KMS-11 (cell line): ENCODE results near the gene GABRA1.

Experiments
- H2AFZ ChIP-seq: fragments of 200-600 bp; sonication (generic); 2 replicates; pipeline ENCODE4 v1.6.1; 2016; ENCODE audit warnings: antibody characterized with exemption, mixed run types, low read depth
- H3K27ac ChIP-seq: fragments of 200-600 bp; sonication (generic); 2 replicates; pipeline ENCODE4 v1.6.1; 2016; ENCODE audit warnings: mild to moderate bottlenecking, mixed run types
- H3K27me3 ChIP-seq: fragments of 200-600 bp; sonication (generic); 2 replicates; pipeline ENCODE4 v1.6.1; 2017; ENCODE audit warnings: mild to moderate bottlenecking, low read depth, mixed run types, moderate library complexity; ENCODE audit not compliant: insufficient read depth
- H3K36me3 ChIP-seq: fragments of 200-600 bp; sonication (generic); 2 replicates; pipeline ENCODE4 v1.6.1; 2017; ENCODE audit warnings: mild to moderate bottlenecking, mixed run types; ENCODE audit not compliant: insufficient read depth
- H3K4me1 ChIP-seq: fragments of 200-600 bp; sonication (generic); 2 replicates; pipeline ENCODE4 v1.6.1; 2016; ENCODE audit warnings: mild to moderate bottlenecking, low read depth, mixed run types; ENCODE audit not compliant: poor library complexity, severe bottlenecking
- H3K4me2 ChIP-seq: fragments of 200-600 bp; sonication (generic); 2 replicates; pipeline ENCODE4 v1.7.0; 2016; ENCODE audit warnings: mild to moderate bottlenecking, mixed run types
- H3K4me3 ChIP-seq: fragments of 200-600 bp; sonication (generic); IDR thresholded peaks from 2 replicates; pipeline ENCODE4 v1.6.1; 2017; ENCODE audit warnings: low read depth, low read length, mixed read lengths; ENCODE audit not compliant: insufficient read depth
- H3K79me2 ChIP-seq: fragments of 200-600 bp; sonication (generic); 2 replicates; pipeline ENCODE4 v1.6.1; 2016; ENCODE audit warnings: low read depth, mixed run types; ENCODE audit not compliant: insufficient read depth
- H3K9ac ChIP-seq: fragments of 200-600 bp; sonication (generic); 2 replicates; pipeline ENCODE4 v1.6.1; 2016; ENCODE audit warnings: mild to moderate bottlenecking, mixed run types
- H4K20me1 ChIP-seq: fragments of 200-600 bp; sonication (generic); 2 replicates; pipeline ENCODE4 v1.6.1; 2016; ENCODE audit warnings: mild to moderate bottlenecking, mixed run types; ENCODE audit not compliant: insufficient read depth
- TF ChIP-seq, protein P1 (sequence below): fragments of 200-600 bp; sonication (generic); conservative IDR thresholded peaks from 2 replicates; pipeline ENCODE4 v1.6.1; 2017; ENCODE audit warnings: low read depth, mild to moderate bottlenecking, antibody characterized with exemption, low read length, moderate library complexity, mixed read lengths

Gene GABRA1

DNA sequence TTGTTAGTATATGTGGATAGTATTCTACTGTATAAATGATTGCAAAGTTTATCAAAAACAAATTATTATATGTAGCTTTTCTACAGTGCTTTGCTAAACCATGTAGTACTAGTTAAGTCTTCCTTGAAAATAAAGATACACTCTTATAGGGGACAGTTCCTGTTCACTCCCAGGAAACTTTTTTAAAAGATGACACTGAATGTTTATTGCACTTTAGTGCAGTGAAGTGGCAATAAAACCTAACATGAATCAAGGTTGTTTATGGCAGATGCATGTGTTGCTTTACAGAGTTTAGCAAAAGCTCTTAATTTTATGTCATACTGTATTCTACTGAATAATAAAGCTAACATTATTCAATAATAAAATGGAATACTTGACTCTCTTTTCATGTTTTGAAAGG, 51.7 kb downstream of the GABRA1 start:
- H3K9ac ChIP-seq: no peak overlapping the region
- TF ChIP-seq, protein P1, sequence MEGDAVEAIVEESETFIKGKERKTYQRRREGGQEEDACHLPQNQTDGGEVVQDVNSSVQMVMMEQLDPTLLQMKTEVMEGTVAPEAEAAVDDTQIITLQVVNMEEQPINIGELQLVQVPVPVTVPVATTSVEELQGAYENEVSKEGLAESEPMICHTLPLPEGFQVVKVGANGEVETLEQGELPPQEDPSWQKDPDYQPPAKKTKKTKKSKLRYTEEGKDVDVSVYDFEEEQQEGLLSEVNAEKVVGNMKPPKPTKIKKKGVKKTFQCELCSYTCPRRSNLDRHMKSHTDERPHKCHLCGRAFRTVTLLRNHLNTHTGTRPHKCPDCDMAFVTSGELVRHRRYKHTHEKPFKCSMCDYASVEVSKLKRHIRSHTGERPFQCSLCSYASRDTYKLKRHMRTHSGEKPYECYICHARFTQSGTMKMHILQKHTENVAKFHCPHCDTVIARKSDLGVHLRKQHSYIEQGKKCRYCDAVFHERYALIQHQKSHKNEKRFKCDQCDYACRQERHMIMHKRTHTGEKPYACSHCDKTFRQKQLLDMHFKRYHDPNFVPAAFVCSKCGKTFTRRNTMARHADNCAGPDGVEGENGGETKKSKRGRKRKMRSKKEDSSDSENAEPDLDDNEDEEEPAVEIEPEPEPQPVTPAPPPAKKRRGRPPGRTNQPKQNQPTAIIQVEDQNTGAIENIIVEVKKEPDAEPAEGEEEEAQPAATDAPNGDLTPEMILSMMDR: no peak
- H3K4me3 ChIP-seq: no peak overlapping the region
- no peak overlapping the region for H3K4me2 ChIP-seq
- no peak overlapping the region for H3K27ac ChIP-seq
- no peaks in the 10 kb centered on the region for H3K27me3 ChIP-seq
- H3K79me2 ChIP-seq: no peaks in the 10 kb centered on the region
- H4K20me1 ChIP-seq: no peaks in the 10 kb centered on the region
- no peak overlapping the region for H2AFZ ChIP-seq
- H3K4me1 ChIP-seq: no peaks in the 10 kb centered on the region
- no peaks in the 10 kb centered on the region for H3K36me3 ChIP-seq

DNA sequence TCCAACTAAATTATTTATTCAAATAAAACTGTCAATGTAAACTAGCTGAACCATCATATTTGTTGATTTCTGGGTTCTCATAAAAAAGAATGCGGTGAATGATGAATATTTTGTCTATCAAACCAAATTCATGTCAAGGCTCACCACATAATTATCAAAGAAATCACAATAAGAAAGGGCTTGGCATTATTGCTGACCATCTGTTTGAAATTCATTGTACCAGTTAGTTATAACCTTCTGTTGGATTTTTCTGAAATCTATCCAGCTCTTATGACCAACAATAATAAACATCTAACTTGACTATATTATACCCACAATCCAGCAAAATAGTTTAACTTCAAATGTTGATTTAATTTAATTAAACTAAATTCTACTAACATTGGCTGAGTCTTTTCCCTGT, 53.1 kb downstream of the GABRA1 start:
- H3K27me3 ChIP-seq: no peaks in the 10 kb centered on the region
- H3K9ac ChIP-seq: no peak overlapping the region
- H3K4me1 ChIP-seq: no peaks in the 10 kb centered on the region
- no peaks in the 10 kb centered on the region for H3K79me2 ChIP-seq
- H3K4me3 ChIP-seq: no peak overlapping the region
- no peak overlapping the region for H3K27ac ChIP-seq
- H2AFZ ChIP-seq: no peak overlapping the region
- no peaks in the 10 kb centered on the region for H4K20me1 ChIP-seq
- H3K4me2 ChIP-seq: no peak overlapping the region
- TF ChIP-seq, protein P1: no peak
- no peaks in the 10 kb centered on the region for H3K36me3 ChIP-seq

DNA sequence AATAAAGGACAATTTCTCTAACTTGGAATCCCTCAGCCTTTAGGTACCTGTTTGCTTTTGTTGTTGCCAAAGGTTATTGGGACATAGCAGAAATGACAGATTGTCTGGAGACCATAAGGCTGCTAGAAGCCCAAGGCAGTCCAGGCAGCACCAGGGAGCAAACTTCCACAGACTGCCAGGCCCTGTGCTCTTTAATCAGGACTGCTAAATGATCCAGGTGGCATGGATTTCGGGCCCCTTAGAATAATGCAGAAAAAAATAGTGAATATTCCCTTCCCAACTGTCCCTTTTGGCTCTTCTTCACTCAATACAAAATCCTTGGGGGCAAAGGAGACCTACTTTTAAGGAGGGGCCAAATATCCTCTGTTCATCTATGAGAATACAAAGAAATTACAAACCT, 73.9 kb downstream of the GABRA1 start:
- Histone ChIP-seq H3K9ac (no peak overlapping the region), H3K4me3 (no peak overlapping the region), H3K4me1 (no peaks in the 10 kb centered on the region), H3K79me2 (no peaks in the 10 kb centered on the region), H4K20me1 (no peaks in the 10 kb centered on the region), H3K4me2 (no peak overlapping the region), H3K27me3 (no peaks in the 10 kb centered on the region), H3K27ac (no peak overlapping the region), H2AFZ (no peak overlapping the region), H3K36me3 (no peaks in the 10 kb centered on the region)
- TF ChIP-seq, protein P1: no peak

DNA sequence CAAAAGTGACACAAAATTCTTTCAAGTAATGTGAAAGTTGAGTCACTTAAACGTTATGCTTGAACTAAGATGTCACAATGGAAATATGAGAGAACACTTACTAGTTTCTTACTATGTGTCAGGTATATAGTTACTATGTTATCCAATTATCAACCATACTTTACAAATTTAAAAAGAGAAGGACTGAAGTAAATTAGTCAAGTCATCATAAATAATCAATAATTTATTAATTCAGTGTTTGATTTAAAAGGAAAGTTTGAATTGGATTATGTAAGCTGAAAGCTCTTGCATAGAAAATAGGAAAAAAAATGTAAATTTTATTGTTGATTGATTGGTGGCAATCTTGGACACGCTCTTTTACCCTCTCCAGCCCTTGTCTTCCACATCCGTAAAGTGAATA, 76.3 kb downstream of the GABRA1 start:
- Histone ChIP-seq H2AFZ (no peak overlapping the region), H3K9ac (no peak overlapping the region), H4K20me1 (no peaks in the 10 kb centered on the region), H3K36me3 (no peaks in the 10 kb centered on the region), H3K79me2 (no peaks in the 10 kb centered on the region), H3K4me1 (no peaks in the 10 kb centered on the region), H3K4me3 (no peak overlapping the region), H3K4me2 (no peak overlapping the region), H3K27me3 (no peaks in the 10 kb centered on the region), H3K27ac (no peak overlapping the region)
- TF ChIP-seq, protein P1: no peak

DNA sequence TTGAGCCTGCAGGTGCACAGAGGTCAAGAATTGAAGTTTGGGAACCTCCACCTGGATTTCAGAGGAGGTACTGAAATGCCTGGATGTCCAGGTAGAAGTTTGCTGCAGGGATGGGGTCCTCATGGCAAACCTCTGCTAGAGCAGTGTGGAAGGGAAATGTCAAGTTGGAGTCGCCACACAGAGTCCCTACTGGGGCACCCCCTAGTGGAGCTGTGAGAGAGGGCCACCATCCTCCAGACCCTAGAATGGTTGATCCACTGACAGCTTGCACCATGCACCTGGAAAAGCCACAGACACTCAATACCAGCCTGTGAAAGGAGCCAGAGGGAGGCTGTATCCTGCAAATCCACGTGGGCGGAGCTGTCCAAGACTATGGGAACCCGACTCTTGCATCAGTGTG, 78.0 kb downstream of the GABRA1 start:
- H3K4me3 ChIP-seq: no peak overlapping the region
- no peaks in the 10 kb centered on the region for H4K20me1 ChIP-seq
- H3K79me2 ChIP-seq: no peaks in the 10 kb centered on the region
- no peaks in the 10 kb centered on the region for H3K4me1 ChIP-seq
- TF ChIP-seq, protein P1: no peak
- H2AFZ ChIP-seq: no peak overlapping the region
- no peaks in the 10 kb centered on the region for H3K27me3 ChIP-seq
- no peaks in the 10 kb centered on the region for H3K36me3 ChIP-seq
- no peak overlapping the region for H3K9ac ChIP-seq
- H3K27ac ChIP-seq: no peak overlapping the region
- H3K4me2 ChIP-seq: no peak overlapping the region
